MCF 10A (cell line): ENCODE results near the gene FBLN2. TPM values are rescaled to one million over a fixed set of nuclear protein-coding genes. Genes with fewer than 3 reads are reported as not detected.

Experiments
- BruUV-seq: library from RNA; stranded (reverse); fragments of 400-500 nt; replicated peaks from 2 replicates; lab custom pipeline; 2021; lab: Mats Ljungman, UMichigan
- CTCF ChIA-PET: fragments of 300-600 bp; sonication (Branson Sonifier 250); formaldehyde crosslinking; extraction: SDS; loops from one replicate; lab custom pipeline; 2021; ENCODE audit warnings: antibody characterized with exemption, inconsistent platforms; lab: Yijun Ruan, JAX
- POLR2A ChIA-PET: fragments of 300-600, 350-650 bp; sonication (Branson Sonifier 250); formaldehyde crosslinking; extraction: SDS; loops from one replicate; lab custom pipeline; 2020; ENCODE audit warnings: antibody characterized with exemption, inconsistent platforms; lab: Yijun Ruan, JAX
- DNase-seq: peaks from one replicate; pipeline ENCODE4 v3.0.0-alpha.2; 2018; ENCODE audit not compliant: unreplicated experiment
- H3K27ac Mint-ChIP-seq: one replicate; pipeline ENCODE4 v1.8.0; 2022; ENCODE audit warnings: mild to moderate bottlenecking, low read depth, mixed read lengths; ENCODE audit not compliant: unreplicated experiment
- H3K27me3 Mint-ChIP-seq: one replicate; pipeline ENCODE4 v1.8.0; 2022; ENCODE audit warnings: mixed read lengths; ENCODE audit not compliant: insufficient read depth, unreplicated experiment
- H3K36me3 Mint-ChIP-seq: one replicate; pipeline ENCODE4 v1.8.0; 2022; ENCODE audit warnings: mild to moderate bottlenecking, moderate library complexity, mixed read lengths; ENCODE audit not compliant: insufficient read depth, unreplicated experiment
- H3K4me1 Mint-ChIP-seq: one replicate; pipeline ENCODE4 v1.8.0; 2022; ENCODE audit warnings: mixed read lengths; ENCODE audit not compliant: insufficient read depth, unreplicated experiment
- H3K4me3 Mint-ChIP-seq: one replicate; pipeline ENCODE4 v1.8.0; 2022; ENCODE audit warnings: mild to moderate bottlenecking, moderate library complexity, mixed read lengths; ENCODE audit not compliant: unreplicated experiment
- H3K9me3 Mint-ChIP-seq: one replicate; pipeline ENCODE4 v1.8.0; 2022; ENCODE audit warnings: mixed read lengths; ENCODE audit not compliant: unreplicated experiment
- CTCF ChIP-seq: fragments of 200-600 bp; IDR thresholded peaks from one replicate; pipeline ENCODE4 v1.8.0; 2022; ENCODE audit warnings: antibody characterized with exemption, mild to moderate bottlenecking; ENCODE audit not compliant: unreplicated experiment
- intact Hi-C: fragments of 100-400 bp; cut with micrococcal nuclease; formaldehyde crosslinking; loops from 2 replicates; pipeline ENCODE4 v1.14.1; 2022
- total RNA-seq: library from RNA; stranded (reverse); gene quantifications from 2 replicates; pipeline ENCODE4 v1.2.3, GENCODE V29; 2022

FBLN2 gene
- total RNA-seq, 1 experiment from 2014 or later = not detected

DNA sequence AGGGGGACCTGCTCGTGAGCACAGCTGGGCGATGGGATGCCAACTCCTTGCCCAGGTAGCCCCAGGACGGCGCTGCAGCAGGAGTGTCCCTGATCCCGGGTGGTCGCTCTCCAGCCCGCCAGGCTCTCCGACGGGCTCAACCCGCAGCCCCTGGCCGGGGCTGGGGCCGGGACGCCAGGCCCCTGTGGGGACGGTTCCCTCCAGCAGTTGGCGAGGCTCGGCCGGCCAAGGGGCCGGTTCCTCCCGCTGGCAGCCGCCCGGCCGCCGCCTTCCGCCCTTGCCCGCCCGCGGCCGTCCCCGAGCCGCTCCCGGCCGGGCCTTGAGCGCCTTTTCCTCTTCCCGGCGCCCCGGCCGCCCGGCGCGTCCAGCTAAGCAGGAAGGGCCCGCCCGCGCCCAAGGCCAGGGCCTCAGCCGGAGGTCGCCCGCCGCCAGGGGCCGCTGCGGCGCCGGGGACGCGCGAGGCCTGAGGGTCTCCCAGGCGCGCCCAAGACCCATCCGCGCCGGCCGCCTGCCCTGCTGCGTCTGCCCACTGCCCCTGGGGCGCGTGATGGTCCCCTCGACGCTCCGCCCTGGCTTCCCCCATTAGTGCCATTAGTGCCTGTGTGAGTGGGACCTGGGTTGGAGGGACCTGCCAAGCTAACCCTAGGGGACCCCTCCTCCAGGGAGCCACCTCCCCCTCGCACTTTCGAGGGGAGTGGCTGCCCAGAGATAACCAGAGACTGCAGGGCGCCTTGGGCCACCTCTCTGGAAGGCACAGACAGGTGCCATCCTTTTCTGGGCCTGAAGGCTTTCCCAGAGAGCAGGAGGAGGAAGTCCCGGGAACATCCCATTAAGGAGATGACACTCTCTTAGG is 106.4 kb downstream of the FBLN2 start:
- Mint-ChIP-seq H3K9me3 (no peaks in the 10 kb centered on the region), H3K27me3 (no peaks in the 10 kb centered on the region), H3K36me3 (no peaks in the 10 kb centered on the region), H3K27ac (no peak overlapping the region), H3K4me1 (peaks cover 12% of the 10 kb centered on the region), H3K4me3 (no peak overlapping the region)
- intact Hi-C loops = loop anchor here (10.0 kb wide), 1 partner anchor 790 kb away; no protein-coding TSS in a partner anchor
- no peak for DNase-seq
- peak; percentile 41 for TF ChIP-seq CTCF
- ChIA-PET CTCF (interaction anchor here (0.6 to 19.0 kb wide), 7 partner anchors 9 to 805 kb away, joined by 3 to 597 read pairs (median 3); partner anchors contain the start of gene WNT7A), POLR2A (interaction anchor here (0.7 kb wide), 1 partner anchor 563 kb away, joined by 3 read pairs; no protein-coding TSS in a partner anchor)
- BruUV-seq = no TSS peak

- H3K9me3 Mint-ChIP-seq = no peaks in the 10 kb centered on the region
- H3K27ac Mint-ChIP-seq = no peak overlapping the region
- H3K4me3 Mint-ChIP-seq = no peak overlapping the region
- intact Hi-C loops = loop anchor here (1.0 to 10.0 kb wide), 2 partner anchors 224 to 792 kb away; partner anchors contain the start of gene WNT7A
- no peak for DNase-seq
- no peaks in the 10 kb centered on the region for H3K27me3 Mint-ChIP-seq
- BruUV-seq = no TSS peak
- ChIA-PET CTCF (interaction anchor here (0.7 to 19.0 kb wide), 36 partner anchors 8 to 1188 kb away, joined by 3 to 597 read pairs (median 4); partner anchors contain the start of gene WNT7A), POLR2A (interaction anchor here (0.6 to 2.3 kb wide), 4 partner anchors 161 to 229 kb away, joined by 3 to 13 read pairs (median 8); no protein-coding TSS in a partner anchor)
- peaks cover 12% of the 10 kb centered on the region for H3K4me1 Mint-ChIP-seq
- no peak for TF ChIP-seq CTCF
- no peaks in the 10 kb centered on the region for H3K36me3 Mint-ChIP-seq
These were observed 107.8 kb downstream of the FBLN2 start for GRCh38 chr3:13656584-13657301.

DNA sequence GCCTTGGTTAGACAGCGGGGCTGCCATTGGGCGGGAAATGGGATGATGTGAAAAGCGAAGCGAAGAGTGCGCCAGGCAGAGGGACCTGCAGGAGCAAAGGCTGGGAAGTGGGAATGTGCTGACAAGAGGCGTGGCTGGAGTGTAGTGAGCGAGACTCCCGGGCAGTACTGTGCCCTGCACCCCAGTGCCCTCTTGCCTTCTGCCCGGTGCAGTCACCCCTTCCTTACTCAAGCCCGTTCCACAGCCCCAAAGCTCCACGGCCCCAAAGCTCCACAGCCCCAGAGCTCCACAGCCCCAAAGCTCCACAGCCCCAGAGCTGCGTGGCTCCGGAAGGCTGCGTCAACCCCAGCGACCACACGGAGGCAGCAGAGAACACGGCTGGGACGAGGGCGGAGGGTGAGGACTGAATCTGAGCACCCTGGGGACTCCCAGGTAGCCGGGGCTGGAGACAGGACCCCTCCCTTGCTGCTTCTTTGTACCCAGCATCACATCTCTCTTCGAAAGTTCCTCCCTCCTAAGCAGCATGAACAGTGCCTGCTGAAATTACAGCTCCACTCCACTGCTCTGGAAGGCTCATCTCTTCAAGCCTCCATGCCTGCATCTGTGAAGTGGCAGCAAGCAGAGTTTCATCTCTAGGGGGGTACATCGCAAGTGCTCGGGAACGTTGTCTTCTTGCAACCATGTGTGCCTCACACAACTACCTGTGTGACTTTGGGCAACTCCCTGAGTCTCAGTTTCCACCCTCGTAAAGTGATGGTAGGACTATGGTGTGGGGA is 108.9 kb downstream of the FBLN2 start:
- no peaks in the 10 kb centered on the region for H3K36me3 Mint-ChIP-seq
- CTCF ChIA-PET = interaction anchor here (0.5 to 19.0 kb wide), 68 partner anchors 8 to 1189 kb away, joined by 3 to 597 read pairs (median 4); partner anchors contain the start of gene WNT7A
- H3K27ac Mint-ChIP-seq = no peak overlapping the region
- no peak overlapping the region for H3K4me3 Mint-ChIP-seq
- POLR2A ChIA-PET = interaction anchor here (0.6 to 2.3 kb wide), 5 partner anchors 23 to 229 kb away, joined by 3 to 13 read pairs (median 4); no protein-coding TSS in a partner anchor
- H3K4me1 Mint-ChIP-seq = peaks cover 12% of the 10 kb centered on the region
- TF ChIP-seq CTCF = peak; percentile 95
- BruUV-seq = no TSS peak
- intact Hi-C loops = loop anchor here (1.0 to 10.0 kb wide), 3 partner anchors 222 to 793 kb away; partner anchors contain the start of gene WNT7A
- DNase-seq = peak; percentile 66
- H3K27me3 Mint-ChIP-seq = no peaks in the 10 kb centered on the region
- no peaks in the 10 kb centered on the region for H3K9me3 Mint-ChIP-seq
